Prostate gland (tissue), 1 donor: Measurements from ENCODE around the gene ADAMTS14.

Experiments
- POLR2A ChIP-seq: fragments of 450-650 bp; IDR thresholded peaks from one replicate; pipeline ENCODE4 v1.6.1; 2016; ENCODE audit warnings: antibody characterized with exemption, mild to moderate bottlenecking
- POLR2AphosphoS5 ChIP-seq: sonication (generic); formaldehyde crosslinking; IDR thresholded peaks from one replicate; pipeline ENCODE4 v1.6.1; 2017; ENCODE audit warnings: antibody characterized with exemption

GRCh38 chr10:70671619-70672164, 614 bp upstream of the ADAMTS14 start:
- no peak for TF ChIP-seq POLR2AphosphoS5
- TF ChIP-seq POLR2A, result no peak
